WTC11 (cell line): Measurements from ENCODE around the gene TTC28. TPM values are rescaled to one million over a fixed set of nuclear protein-coding genes. Genes with fewer than 3 reads are reported as not detected.

ENCODE experiments used
- ATAC-seq: fragments of 200-7000 bp; cut with Tn5 transposase; 2 replicates; pipeline ENCODE4 v1.10.0; 2021; ENCODE audit warnings: mild to moderate bottlenecking, moderate library complexity
- CTCF ChIA-PET: fragments of 300-600 bp; sonication (Branson Sonifier 250); formaldehyde crosslinking; loops from one replicate; lab custom pipeline; 2021; ENCODE audit warnings: antibody characterized with exemption; lab: Charles Lee
- POLR2A ChIA-PET: fragments of 350-600 bp; sonication (Branson Sonifier 250); formaldehyde crosslinking; loops from one replicate; lab custom pipeline; 2021; ENCODE audit warnings: antibody characterized with exemption; lab: Charles Lee
- DNase-seq: peaks from one replicate; pipeline ENCODE4 v3.0.0; 2021; ENCODE audit warnings: low spot score
- H3K27ac Mint-ChIP-seq: 2 replicates; pipeline ENCODE4 v1.8.0; 2021; ENCODE audit warnings: mixed read lengths
- H3K27me3 Mint-ChIP-seq: 2 replicates; pipeline ENCODE4 v1.8.0; 2021; ENCODE audit warnings: low read depth, mild to moderate bottlenecking, moderate library complexity, mixed read lengths
- H3K36me3 Mint-ChIP-seq: 2 replicates; pipeline ENCODE4 v1.8.0; 2021; ENCODE audit warnings: mixed read lengths
- H3K4me1 Mint-ChIP-seq: 2 replicates; pipeline ENCODE4 v1.8.0; 2022; ENCODE audit warnings: mixed read lengths
- H3K4me3 Mint-ChIP-seq: 2 replicates; pipeline ENCODE4 v1.8.0; 2021; ENCODE audit warnings: mild to moderate bottlenecking, moderate library complexity, mixed read lengths
- H3K9me3 Mint-ChIP-seq: 2 replicates; pipeline ENCODE4 v1.8.0; 2021; ENCODE audit warnings: mixed read lengths
- ATF2 ChIP-seq: sonication (generic); formaldehyde crosslinking; IDR thresholded peaks from 2 replicates; pipeline ENCODE4 v1.8.1; 2022; ENCODE audit warnings: low read depth, missing genetic modification reagents, borderline replicate concordance
- ATF3 ChIP-seq: sonication (generic); formaldehyde crosslinking; conservative IDR thresholded peaks from 2 replicates; pipeline ENCODE4 v1.8.1; 2022; ENCODE audit warnings: mild to moderate bottlenecking, missing genetic modification reagents
- CREM ChIP-seq: sonication (generic); formaldehyde crosslinking; IDR thresholded peaks from 2 replicates; pipeline ENCODE4 v1.8.1; 2022; ENCODE audit warnings: mild to moderate bottlenecking, missing genetic modification reagents, moderate library complexity
- FOXP4 ChIP-seq: sonication (generic); formaldehyde crosslinking; IDR thresholded peaks from 2 replicates; pipeline ENCODE4 v1.8.0; 2022; ENCODE audit warnings: mild to moderate bottlenecking, missing genetic modification reagents
- GABPB1 ChIP-seq: sonication (generic); formaldehyde crosslinking; IDR thresholded peaks from 2 replicates; pipeline ENCODE4 v1.8.1; 2023; ENCODE audit warnings: mild to moderate bottlenecking, missing genetic modification reagents
- GTF2I ChIP-seq: fragments of 250-450 bp; sonication (Bioruptor Pico); conservative IDR thresholded peaks from 2 replicates; pipeline ENCODE4 v1.4.0; 2021; ENCODE audit warnings: mild to moderate bottlenecking
- IRF1 ChIP-seq: sonication (generic); formaldehyde crosslinking; IDR thresholded peaks from 2 replicates; pipeline ENCODE4 v1.8.0; 2023; ENCODE audit warnings: missing genetic modification reagents
- MXD4 ChIP-seq: fragments of 250-450 bp; sonication (Bioruptor Pico); IDR thresholded peaks from 2 replicates; pipeline ENCODE4 v1.8.0; 2021; ENCODE audit warnings: mild to moderate bottlenecking, moderate library complexity, borderline replicate concordance
- MYBL2 ChIP-seq: sonication (generic); formaldehyde crosslinking; IDR thresholded peaks from 2 replicates; pipeline ENCODE4 v1.8.1; 2023; ENCODE audit warnings: mild to moderate bottlenecking, moderate library complexity, missing genetic modification reagents
- PRDM15 ChIP-seq: sonication (generic); formaldehyde crosslinking; IDR thresholded peaks from 2 replicates; pipeline ENCODE4 v1.8.0; 2022; ENCODE audit warnings: missing genetic modification reagents
- TEAD1 ChIP-seq: sonication (generic); formaldehyde crosslinking; IDR thresholded peaks from 2 replicates; pipeline ENCODE4 v1.8.0; 2022; ENCODE audit warnings: mild to moderate bottlenecking, missing genetic modification reagents
- USF2 ChIP-seq: sonication (generic); formaldehyde crosslinking; IDR thresholded peaks from 2 replicates; pipeline ENCODE4 v1.8.1; 2023; ENCODE audit warnings: mild to moderate bottlenecking, missing genetic modification reagents, moderate library complexity
- ZBTB21 ChIP-seq: sonication (generic); formaldehyde crosslinking; IDR thresholded peaks from 2 replicates; pipeline ENCODE4 v1.8.1; 2023; ENCODE audit warnings: mild to moderate bottlenecking, missing genetic modification reagents, borderline replicate concordance
- ZNF219 ChIP-seq: sonication (generic); formaldehyde crosslinking; IDR thresholded peaks from 2 replicates; pipeline ENCODE4 v1.8.0; 2023; ENCODE audit warnings: missing genetic modification reagents, mild to moderate bottlenecking, borderline replicate concordance
- ZNF232 ChIP-seq: sonication (generic); formaldehyde crosslinking; IDR thresholded peaks from 2 replicates; pipeline ENCODE4 v1.8.0; 2022; ENCODE audit warnings: mild to moderate bottlenecking, missing genetic modification reagents
- ZNF317 ChIP-seq: sonication (generic); formaldehyde crosslinking; IDR thresholded peaks from 2 replicates; pipeline ENCODE4 v1.8.1; 2023; ENCODE audit warnings: low read depth, mild to moderate bottlenecking, moderate library complexity, missing genetic modification reagents, borderline replicate concordance
- ZNF416 ChIP-seq: fragments of 250-450 bp; sonication (Bioruptor Pico); IDR thresholded peaks from 2 replicates; pipeline ENCODE4 v1.9.0; 2021; ENCODE audit warnings: mild to moderate bottlenecking, inconsistent platforms
- ZNF423 ChIP-seq: fragments of 250-450 bp; sonication (Bioruptor Pico); IDR thresholded peaks from 2 replicates; pipeline ENCODE4 v2.1.2; 2022; ENCODE audit warnings: mild to moderate bottlenecking, moderate library complexity
- ZNF425 ChIP-seq: fragments of 250-450 bp; sonication (Bioruptor Pico); conservative IDR thresholded peaks from 2 replicates; pipeline ENCODE4 v1.9.0; 2021; ENCODE audit warnings: mild to moderate bottlenecking
- total RNA-seq: library from RNA; stranded (reverse); gene quantifications from 3 replicates; pipeline ENCODE4 v1.2.3, GENCODE V29; 2021

The TTC28 gene
- total RNA-seq, 1 experiment from 2014 or later, result 13.0 TPM

GRCh38 chr22:28129319-28129962 is 550.2 kb downstream of the TTC28 start:
- Mint-ChIP-seq H3K36me3 (peaks cover 11% of the 10 kb centered on the region), H3K4me1 (peaks cover 25% of the 10 kb centered on the region), H3K27me3 (no peaks in the 10 kb centered on the region; the same call in 1 of the 2 replicates), H3K4me3 (no peak overlapping the region), H3K27ac (peak overlapping the region; percentile 83), H3K9me3 (peaks cover 16% of the 10 kb centered on the region)
- ATAC-seq (peak; percentile 95), DNase-seq (no peak)
- POLR2A ChIA-PET, result no interaction called here
- CTCF ChIA-PET, result interaction anchor here (0.6 to 1.4 kb wide), 5 partner anchors 12 to 138 kb away, joined by 3 to 8 read pairs (median 4); no protein-coding TSS in a partner anchor
- no peak for TF ChIP-seq CREM (CRISPR knock-in tag)
- 0 out of 2 replicates have a peak, but pooled peaks have one; percentile 39 for TF ChIP-seq ZNF232 (CRISPR knock-in tag)
- no peak for TF ChIP-seq PRDM15
- peak; percentile 31; the same call in 1 of the 2 replicates for TF ChIP-seq ZNF423 (CRISPR knock-in tag)
- TF ChIP-seq GTF2I (CRISPR knock-in tag), result no peak
- peak; percentile 69; the same call in 1 of the 2 replicates for TF ChIP-seq TEAD1 (CRISPR knock-in tag)
- no peak for TF ChIP-seq ZBTB21 (CRISPR knock-in tag)

GRCh38 chr22:28128827-28129226 is 550.8 kb downstream of the TTC28 start:
- Mint-ChIP-seq H3K27ac (0 out of 2 replicates have a peak overlapping the region, but pooled peaks have one; percentile 15), H3K4me3 (no peak overlapping the region), H3K36me3 (peaks cover 11% of the 10 kb centered on the region), H3K27me3 (no peaks in the 10 kb centered on the region), H3K9me3 (peaks cover 10% of the 10 kb centered on the region), H3K4me1 (peaks cover 25% of the 10 kb centered on the region)
- ATAC-seq, result no peak
- ChIA-PET POLR2A (no interaction called here), CTCF (interaction anchor here (1.0 to 1.4 kb wide), 4 partner anchors 12 to 137 kb away, joined by 3 to 8 read pairs (median 4); no protein-coding TSS in a partner anchor)
- TF ChIP-seq ATF2 (no peak), FOXP4 (CRISPR knock-in tag) (no peak), ZNF416 (CRISPR knock-in tag) (no peak), MYBL2 (CRISPR knock-in tag) (no peak), ZNF317 (CRISPR knock-in tag) (no peak), ZNF219 (no peak), MXD4 (CRISPR knock-in tag) (no peak), ATF3 (no peak), ZNF232 (CRISPR knock-in tag) (no peak), ZNF425 (CRISPR knock-in tag) (no peak), USF2 (CRISPR knock-in tag) (no peak), IRF1 (CRISPR knock-in tag) (no peak), GABPB1 (CRISPR knock-in tag) (no peak)
- DNase-seq, result no peak
